Measurements from ENCODE around the gene SPATA12. TPM values are rescaled to one million over a fixed set of nuclear protein-coding genes. Genes with fewer than 3 reads are reported as not detected.

The SPATA12 gene
- total RNA-seq, 4 donors from 2014 or later = not detected

- intact Hi-C loops (cut with DNase I; ENCODE audit: low total_unique reads) = no loop called here
- no peak for DNase-seq (ENCODE audit: low spot score in 2 of 2)
- no peak overlapping the region for H3K4me3 ChIP-seq (ENCODE audit: low read depth, poor library complexity, severe bottlenecking)
- WGBS, 2 donors = 91 to 97% methylated on average over 23 of the region's 23 CpGs
- no peak for TF ChIP-seq CTCF (IDR thresholded peaks at IDR 0.05)
- TF ChIP-seq POLR2A (IDR thresholded peaks at IDR 0.05) = no peak
These were observed 37.1 kb downstream of the SPATA12 start for GRCh38 chr3:57097536-57097935.

GRCh38 chr3:57098418-57099310, 38.2 kb downstream of the SPATA12 start:
- intact Hi-C loops (cut with DNase I; ENCODE audit: low total_unique reads) = no loop called here
- 61 to 71% methylated on average over 6 of the region's 6 CpGs for WGBS, 2 donors
- H3K4me3 ChIP-seq (ENCODE audit: low read depth, poor library complexity, severe bottlenecking) = no peak overlapping the region

GRCh38 chr3:57100046-57100695, 39.7 kb downstream of the SPATA12 start:
- TF ChIP-seq CTCF (IDR thresholded peaks at IDR 0.05) = peak in 1 of 3 donors; percentile 38
- TF ChIP-seq POLR2A (IDR thresholded peaks at IDR 0.05) = no peak
- no peak overlapping the region for H3K4me3 ChIP-seq (ENCODE audit: low read depth, poor library complexity, severe bottlenecking)
- intact Hi-C loops (cut with DNase I; ENCODE audit: low total_unique reads) = no loop called here
- 13 to 18% methylated on average over 7 of the region's 7 CpGs for WGBS, 2 donors
- DNase-seq (ENCODE audit: low spot score in 2 of 2) = peak; percentile 73 to 92

More at GRCh38 chr3:57098418-57099310, 38.2 kb downstream of the SPATA12 start:
- DNase-seq (ENCODE audit: low spot score in 2 of 2) = no peak
- TF ChIP-seq POLR2A (IDR thresholded peaks at IDR 0.05) (no peak), CTCF (IDR thresholded peaks at IDR 0.05) (no peak)

- WGBS, 2 donors = 97 to 98% methylated on average over 9 of the region's 9 CpGs
- TF ChIP-seq CTCF (IDR thresholded peaks at IDR 0.05) = no peak
- DNase-seq (ENCODE audit: low spot score in 2 of 2) = no peak
- H3K4me3 ChIP-seq (ENCODE audit: low read depth, poor library complexity, severe bottlenecking) = no peak overlapping the region
- intact Hi-C loops (cut with DNase I; ENCODE audit: low total_unique reads) = no loop called here
These were observed 45.1 kb downstream of the SPATA12 start for GRCh38 chr3:57105585-57105984.

- no peak for DNase-seq (ENCODE audit: low spot score in 2 of 2)
- no peak for TF ChIP-seq POLR2A (IDR thresholded peaks at IDR 0.05)
- WGBS, 2 donors = 97 to 98% methylated on average over 8 of the region's 8 CpGs
- intact Hi-C loops (cut with DNase I; ENCODE audit: low total_unique reads) = no loop called here
- H3K4me3 ChIP-seq (ENCODE audit: low read depth, poor library complexity, severe bottlenecking) = no peak overlapping the region
These were observed 48.2 kb downstream of the SPATA12 start for GRCh38 chr3:57108684-57109083.

- H3K4me3 ChIP-seq (ENCODE audit: low read depth, poor library complexity, severe bottlenecking) = no peak overlapping the region
- intact Hi-C loops (cut with DNase I; ENCODE audit: low total_unique reads) = no loop called here
- TF ChIP-seq CTCF (IDR thresholded peaks at IDR 0.05) (no peak), POLR2A (IDR thresholded peaks at IDR 0.05) (no peak)
- WGBS, 2 donors = 88% methylated on average over 15 of the region's 15 CpGs
- DNase-seq (ENCODE audit: low spot score in 2 of 2) = no peak
These were observed 49.2 kb downstream of the SPATA12 start for GRCh38 chr3:57109437-57110199.
